D341Med (cell line): ENCODE results near the gene TOMM20L.
"Not testable (repeated sequence)": the region's sequence is repeated elsewhere in the genome, so short reads cannot be mapped to it uniquely, and the experiment has no call there.

Source experiments
- DNase-seq: peaks from one replicate; pipeline ENCODE4 v3.0.0; 2012; ENCODE audit warnings: low spot score

The TOMM20L gene

DNA sequence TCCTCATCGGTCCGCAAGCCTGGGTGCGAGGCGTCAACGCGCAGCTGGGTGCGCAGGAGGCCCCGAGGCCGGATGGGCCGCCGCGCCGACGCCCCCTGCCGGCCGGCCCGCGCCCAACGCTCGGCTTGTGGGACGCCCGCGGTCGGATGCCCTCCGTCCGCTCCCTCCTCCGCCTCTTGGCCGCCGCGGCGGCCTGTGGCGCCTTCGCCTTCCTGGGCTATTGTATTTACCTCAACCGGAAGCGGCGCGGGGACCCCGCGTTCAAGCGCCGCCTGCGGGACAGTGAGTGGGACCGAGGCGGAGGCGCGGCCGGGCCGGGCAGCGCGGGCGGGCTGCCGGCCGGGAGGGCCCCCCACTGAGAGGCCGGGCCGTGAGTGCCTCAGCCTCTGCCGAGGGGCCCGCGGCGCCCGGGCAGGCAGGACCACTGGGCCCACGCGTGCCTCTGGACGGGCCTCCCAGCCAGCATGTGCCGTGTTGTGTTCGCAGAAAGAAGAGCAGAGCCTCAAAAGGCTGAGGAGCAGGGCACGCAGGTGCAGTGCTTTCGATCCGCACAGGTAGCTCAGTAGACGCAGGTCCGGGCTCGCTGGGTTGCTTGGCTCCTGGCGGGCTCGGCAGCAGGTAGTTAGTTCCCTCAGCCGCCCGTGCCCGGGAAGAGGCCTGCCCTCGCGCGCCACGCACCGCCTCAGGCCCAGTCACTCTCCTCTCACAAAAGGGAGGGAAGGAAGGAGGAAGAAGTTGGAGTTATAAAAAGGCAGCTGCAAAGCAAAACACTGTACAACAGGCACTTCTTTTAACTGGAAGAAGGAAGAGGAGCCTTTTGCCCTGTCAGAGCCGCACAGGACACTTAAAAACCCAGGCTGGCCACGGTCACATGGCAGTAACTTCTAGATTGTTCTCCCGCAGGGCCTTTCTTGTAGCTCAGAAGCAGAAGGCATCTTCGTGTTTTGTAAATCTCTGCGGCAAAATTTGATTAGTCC lies at the start of gene TOMM20L:
TSS of gene TOMM20L (plus strand) at position 119 of the 977 bp plus-strand sequence. CDS start at position 147, 28 bp downstream.
- peak; percentile 84 for DNase-seq

GRCh38 chr14:58353516-58354299 lies 42.0 kb upstream of the TOMM20L start:
- no peak for DNase-seq

DNA sequence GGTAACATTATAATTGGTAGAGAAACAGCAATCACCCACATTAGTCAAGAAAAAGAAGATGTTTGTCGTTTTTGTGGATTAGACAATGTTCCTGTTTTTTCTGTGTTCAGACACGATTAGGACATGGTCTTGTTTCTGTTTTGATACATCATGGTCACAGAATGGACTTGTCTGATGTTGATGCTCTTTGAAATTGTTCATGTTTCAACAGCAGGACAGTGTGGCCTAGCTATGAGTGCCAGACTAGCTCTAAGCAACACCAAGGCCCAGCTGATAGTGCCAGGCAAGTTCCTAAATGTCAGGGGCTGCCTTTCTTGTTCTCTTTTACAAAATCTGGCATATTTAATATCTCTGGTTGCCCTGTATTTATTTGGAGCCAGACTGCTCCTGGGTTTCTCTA lies 40.9 kb upstream of the TOMM20L start:
- DNase-seq, result no peak

DNA sequence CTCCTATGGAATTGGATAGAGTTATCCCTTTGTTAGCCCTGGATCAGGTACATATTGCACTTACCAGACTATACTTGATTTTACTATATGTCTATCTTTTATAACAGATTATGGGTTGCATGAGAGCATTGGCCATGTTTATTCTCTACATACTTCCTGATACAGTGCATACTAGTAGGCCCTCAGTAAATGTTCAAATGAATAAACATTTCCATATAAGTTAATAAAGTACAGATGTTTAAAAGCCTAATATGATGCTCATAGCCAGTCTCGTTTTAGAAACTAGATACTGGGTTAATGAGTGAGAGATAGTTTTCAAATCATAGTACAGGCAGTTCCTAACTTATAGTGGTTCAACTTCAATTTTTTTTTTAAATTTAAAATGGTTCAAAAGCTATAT lies 39.5 kb upstream of the TOMM20L start:
- DNase-seq, result no peak

- not testable (repeated sequence) for DNase-seq
Observed at GRCh38 chr14:58362272-58362671, 33.5 kb upstream of the TOMM20L start.

DNA sequence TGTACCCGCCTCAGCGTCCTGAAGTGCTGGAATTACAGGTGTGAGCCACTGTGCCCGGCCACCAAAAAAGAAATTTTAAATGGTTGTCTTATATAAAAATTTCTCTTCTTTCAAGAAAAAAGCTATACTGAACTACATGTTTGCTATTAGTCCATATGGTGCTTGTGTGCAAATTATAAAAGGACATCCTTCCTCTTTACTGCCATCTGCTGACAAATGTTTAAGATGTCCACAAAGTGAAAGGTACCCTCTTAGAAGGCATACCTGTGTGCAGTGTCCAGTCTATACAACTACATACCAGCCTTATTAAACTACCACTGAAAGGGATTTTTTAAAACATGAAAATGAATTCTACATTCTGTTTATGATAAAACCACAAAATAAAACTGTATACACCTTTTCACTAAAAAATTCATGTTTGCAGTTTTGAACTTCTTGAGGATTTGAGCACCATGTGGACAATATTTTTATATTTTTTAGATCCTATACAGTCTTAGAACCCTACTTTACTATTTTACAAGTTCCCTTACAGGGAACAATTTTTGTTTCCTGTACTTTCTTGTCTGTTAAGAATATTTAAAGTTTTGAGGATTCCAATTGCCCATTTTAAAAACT lies 32.8 kb upstream of the TOMM20L start:
- peak; percentile 36 for DNase-seq

DNA sequence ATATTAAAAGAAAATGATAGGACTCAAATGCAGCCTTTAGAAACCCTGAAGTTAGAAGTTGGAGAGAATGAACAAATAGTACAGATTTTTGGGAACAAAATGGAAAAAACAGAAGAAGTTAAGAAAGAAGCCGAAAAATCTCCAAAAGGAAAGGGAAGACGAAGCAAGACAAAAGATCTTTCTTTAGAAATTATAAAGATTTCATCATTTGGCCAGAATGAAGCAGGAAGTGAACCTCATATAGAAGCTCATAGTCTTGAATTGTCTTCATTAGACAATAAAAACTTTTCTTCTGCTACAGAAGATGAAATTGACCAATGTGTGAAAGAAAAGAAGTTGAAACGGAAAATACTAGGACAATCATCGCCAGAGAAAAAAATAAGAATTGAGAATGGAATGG lies 31.4 kb upstream of the TOMM20L start:
- no peak for DNase-seq

DNA sequence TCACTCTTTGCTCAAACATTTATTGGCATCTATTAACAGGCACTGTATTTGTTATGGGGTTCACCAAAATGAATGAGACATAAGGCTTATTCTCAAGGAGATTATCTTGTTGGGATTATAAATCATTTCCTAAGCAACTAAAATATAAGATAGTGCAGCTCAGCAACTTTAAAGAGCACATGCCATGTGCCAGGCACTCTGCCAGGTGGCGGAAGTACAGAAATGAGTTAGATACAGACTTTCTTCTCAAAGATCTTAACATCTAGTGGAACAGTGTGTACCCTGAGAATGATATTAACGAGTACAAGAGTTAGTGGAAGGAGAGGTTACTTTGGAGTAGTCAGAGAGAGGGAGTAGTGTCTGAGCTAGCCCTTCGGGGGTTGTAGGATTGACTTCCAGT lies 28.4 kb upstream of the TOMM20L start:
- no peak for DNase-seq

- DNase-seq, result no peak
Observed at GRCh38 chr14:58368956-58369355, 26.8 kb upstream of the TOMM20L start.

DNA sequence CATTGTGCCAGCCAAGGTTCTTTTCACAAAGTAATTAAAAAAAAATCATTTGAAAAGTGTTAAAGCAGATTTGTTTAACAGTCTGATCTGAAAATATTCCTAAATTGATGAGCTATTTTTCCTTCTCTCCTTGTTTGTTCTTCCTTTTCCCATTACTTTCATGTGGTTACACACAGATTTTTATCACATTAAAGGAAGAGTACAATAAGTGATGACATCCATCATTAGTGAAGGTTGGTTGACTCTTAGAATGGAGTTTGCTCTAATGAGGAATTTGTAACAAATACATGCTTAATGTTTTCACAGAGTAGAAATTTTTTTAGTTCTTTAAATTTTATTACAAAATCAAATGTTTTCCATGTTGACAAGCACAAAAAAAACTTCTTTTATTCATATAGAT lies 18.9 kb upstream of the TOMM20L start:
- no peak for DNase-seq

GRCh38 chr14:58390830-58391229 lies 4.9 kb upstream of the TOMM20L start:
- no peak for DNase-seq

DNA sequence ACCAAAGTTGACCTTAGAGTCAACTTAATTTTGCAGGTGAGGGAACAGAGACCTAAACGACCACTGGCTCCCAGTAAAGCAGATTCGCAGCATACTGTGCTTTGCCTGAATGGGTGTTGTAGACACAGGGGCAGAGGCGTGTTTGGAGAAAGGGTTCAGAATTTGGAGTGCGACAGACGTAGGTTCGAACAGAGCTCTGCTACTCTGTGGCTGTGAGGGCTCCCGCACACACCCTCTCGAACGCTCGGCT lies 243 bp upstream of the TOMM20L start:
- DNase-seq, result no peak

GRCh38 chr14:58397156-58397555 lies 1.4 kb downstream of the TOMM20L start:
- no peak for DNase-seq

DNA sequence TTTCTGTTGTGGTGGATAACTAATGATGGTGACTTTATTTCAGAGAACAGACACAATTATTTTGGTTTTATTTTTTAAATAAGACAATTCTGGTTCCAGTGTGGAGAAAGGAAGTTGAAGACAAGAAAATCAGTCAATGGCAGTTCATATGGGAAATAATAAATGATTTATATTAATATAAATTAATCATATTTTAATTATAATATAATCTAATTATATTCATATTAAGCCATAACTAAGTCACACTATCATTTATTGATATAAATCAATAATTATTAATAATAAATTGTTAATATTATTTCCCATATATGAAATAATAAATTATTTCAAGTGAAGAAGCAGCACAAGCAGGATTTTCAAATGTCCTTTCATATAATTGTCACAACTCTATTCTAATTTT lies 2.8 kb downstream of the TOMM20L start:
- no peak for DNase-seq

DNA sequence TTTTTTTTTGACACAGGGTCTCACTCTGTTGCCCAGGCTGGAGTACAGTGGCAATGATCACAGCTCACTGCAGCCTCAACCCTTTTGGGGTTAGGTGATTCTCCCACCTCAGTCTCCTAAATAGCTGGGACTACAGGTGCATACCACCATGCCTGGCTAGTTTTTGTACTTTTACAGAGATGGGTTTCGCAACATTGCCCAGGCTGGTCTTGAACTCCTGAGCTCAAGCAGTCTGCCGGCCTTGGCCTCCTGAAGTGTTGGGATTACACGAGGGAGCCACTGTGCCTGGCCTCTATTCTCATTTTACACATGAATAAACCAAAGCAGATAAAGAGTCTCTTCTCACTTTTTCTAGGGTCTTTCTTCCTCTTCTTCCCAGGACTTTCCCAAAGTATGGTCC lies 3.2 kb downstream of the TOMM20L start:
- no peak for DNase-seq

GRCh38 chr14:58401587-58401986 lies 5.9 kb downstream of the TOMM20L start:
- DNase-seq, result peak; percentile 37

DNA sequence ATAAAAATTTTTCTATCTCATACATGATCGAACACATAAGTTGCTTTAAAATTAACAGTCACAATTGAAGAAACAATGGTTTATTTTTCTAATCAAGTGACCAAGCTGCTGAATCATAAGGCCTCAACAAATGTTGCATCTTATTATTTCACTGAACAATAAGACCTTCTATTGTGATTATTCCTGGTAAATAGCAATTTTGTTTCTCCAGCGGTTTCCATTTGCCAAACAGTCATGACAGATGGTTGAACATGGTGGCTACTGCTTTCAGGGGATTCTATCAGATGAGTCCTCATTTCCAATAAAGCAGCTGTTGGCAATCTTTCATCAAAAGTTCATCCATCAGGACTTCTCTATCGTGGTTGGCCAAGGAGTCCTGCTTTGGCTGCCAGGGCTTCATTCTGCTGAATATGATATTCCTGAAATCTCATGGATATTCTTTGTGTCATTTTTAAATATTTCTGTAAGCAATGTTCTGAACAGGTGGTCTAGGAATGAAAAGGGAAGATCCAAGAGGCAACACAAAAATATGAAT lies 13.0 kb downstream of the TOMM20L start:
- no peak for DNase-seq

- peak; percentile 34 for DNase-seq
Observed at GRCh38 chr14:58414845-58415244, 19.1 kb downstream of the TOMM20L start.

DNA sequence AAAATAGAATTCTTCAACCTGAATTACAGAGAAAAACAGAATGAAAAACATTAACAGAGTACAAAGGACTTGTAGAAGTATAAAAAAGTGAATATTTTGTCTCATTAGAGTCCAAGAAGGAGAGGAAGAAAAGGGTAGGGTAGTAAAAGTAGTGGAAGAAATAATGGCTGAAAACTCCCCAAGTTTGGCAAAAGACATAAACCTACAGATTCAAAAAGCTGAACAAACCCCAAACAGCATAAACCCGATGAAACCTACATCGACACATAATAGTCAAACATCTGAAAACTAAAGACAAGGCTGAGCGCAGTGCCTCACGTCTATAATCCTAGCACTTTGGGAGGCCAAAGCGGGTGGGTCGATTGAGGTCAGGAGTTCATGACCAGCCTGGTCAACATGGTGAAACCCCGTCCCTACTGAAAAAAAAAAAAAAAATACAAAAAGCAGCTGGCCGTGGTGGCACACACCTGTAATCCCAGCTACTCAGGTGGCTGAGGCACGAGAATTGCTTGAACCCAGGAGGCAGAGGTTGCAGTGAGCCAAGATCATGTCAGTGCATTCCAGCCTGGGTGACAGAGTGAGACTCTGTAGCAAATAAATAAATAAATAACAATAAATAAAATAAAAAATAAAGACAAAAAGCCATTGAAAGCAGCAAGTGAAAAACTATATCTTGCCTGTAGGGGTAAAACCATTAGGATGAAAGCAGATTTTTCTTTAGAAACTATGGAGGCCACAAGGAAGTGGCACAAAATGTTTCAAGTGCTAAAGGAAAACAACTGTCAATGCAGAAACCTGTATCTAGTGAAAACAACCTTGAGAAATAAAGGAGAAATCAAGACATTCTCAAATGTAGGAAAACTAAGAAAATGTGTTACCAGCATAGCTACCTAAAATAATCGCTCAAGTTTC lies 20.2 kb downstream of the TOMM20L start:
- no peak for DNase-seq

- not testable (repeated sequence) for DNase-seq
Observed at GRCh38 chr14:58416934-58417333, 21.2 kb downstream of the TOMM20L start.

- DNase-seq, result peak; percentile 80
Observed at GRCh38 chr14:58426670-58427280, 31.0 kb downstream of the TOMM20L start.
